NCI-H2107 treated with DMSO at 0.1 percent for 48 hours (cell line): ENCODE results near the gene NUDCD2.

Experiments
- DNase-seq: peaks from one replicate; lab custom pipeline; 2025; ENCODE audit not compliant: unreplicated experiment; lab: John Stamatoyannopoulos, UW

Gene NUDCD2

GRCh38 chr5:163459819-163460561, at the start of gene NUDCD2:
TSS of gene NUDCD2 (minus strand) at chr5:163460102. CDS start at chr5:163460050, 52 bp downstream.
- DNase-seq, result peak; percentile 85

GRCh38 chr5:163509291-163509951, 49.5 kb upstream of the NUDCD2 start:
- no peak for DNase-seq

- no peak for DNase-seq
These were observed 48.9 kb upstream of the NUDCD2 start for GRCh38 chr5:163508753-163509152.

GRCh38 chr5:163506726-163507125, 46.8 kb upstream of the NUDCD2 start:
- no peak for DNase-seq

- DNase-seq, result no peak
These were observed 46.2 kb upstream of the NUDCD2 start for GRCh38 chr5:163506095-163506457.

GRCh38 chr5:163505368-163506094, 45.6 kb upstream of the NUDCD2 start, which contains the start of gene MAT2B:
TSS of gene MAT2B (plus strand) at chr5:163505619. CDS start at chr5:163505687, 68 bp downstream.
- DNase-seq, result peak; percentile 72

GRCh38 chr5:163505049-163505367, 45.1 kb upstream of the NUDCD2 start:
- no peak for DNase-seq

GRCh38 chr5:163504079-163504931, 44.4 kb upstream of the NUDCD2 start:
- DNase-seq, result peak; percentile 42

GRCh38 chr5:163503106-163504078, 43.5 kb upstream of the NUDCD2 start:
- DNase-seq, result no peak

- no peak for DNase-seq
These were observed 42.6 kb upstream of the NUDCD2 start for GRCh38 chr5:163502521-163502920.

- no peak for DNase-seq
These were observed 39.0 kb upstream of the NUDCD2 start for GRCh38 chr5:163498886-163499285.

- no peak for DNase-seq
These were observed 37.4 kb upstream of the NUDCD2 start for GRCh38 chr5:163497315-163497714.

GRCh38 chr5:163496286-163496685, 36.4 kb upstream of the NUDCD2 start:
- DNase-seq, result no peak

- no peak for DNase-seq
These were observed 29.8 kb upstream of the NUDCD2 start for GRCh38 chr5:163489745-163490075.

- no peak for DNase-seq
These were observed 29.3 kb upstream of the NUDCD2 start for GRCh38 chr5:163489055-163489744.

GRCh38 chr5:163478982-163479271, 19.0 kb upstream of the NUDCD2 start:
- DNase-seq, result no peak

GRCh38 chr5:163478126-163478981, 18.5 kb upstream of the NUDCD2 start:
- DNase-seq, result no peak

GRCh38 chr5:163475411-163475810, 15.5 kb upstream of the NUDCD2 start:
- no peak for DNase-seq
